Inferior parietal cortex (tissue), 1 donor: ENCODE measurements around the gene MRPL34.
A peak's percentile ranks its signal among the peaks of the same experiment; 100 is the strongest.
"Not testable (repeated sequence)": the region's sequence is repeated elsewhere in the genome, so short reads cannot be mapped to it uniquely, and the experiment has no call there.

Source experiments
- DNase-seq: peaks from one replicate; pipeline ENCODE4 v3.0.0-alpha.2; 2016; ENCODE audit errors: extremely low spot score

Gene MRPL34

GRCh38 chr19:17305517-17306284, at the start of gene MRPL34:
Gene MRPL34, plus strand, starts transcription at chr19:17305872. Its CDS starts 21 bp downstream, at chr19:17305893.
- DNase-seq, result peak; percentile 98

- DNase-seq, result no peak
Measured at GRCh38 chr19:17256130-17256529, 49.5 kb upstream of the MRPL34 start.

GRCh38 chr19:17259118-17259780, 46.4 kb upstream of the MRPL34 start:
- no peak for DNase-seq

GRCh38 chr19:17259934-17260333, 45.7 kb upstream of the MRPL34 start:
- no peak for DNase-seq

- peak; percentile 61 for DNase-seq
Measured at GRCh38 chr19:17260842-17261325, 44.8 kb upstream of the MRPL34 start.

GRCh38 chr19:17262557-17262956, 43.1 kb upstream of the MRPL34 start:
- DNase-seq, result no peak

GRCh38 chr19:17263712-17264640, 41.7 kb upstream of the MRPL34 start:
- DNase-seq, result no peak

GRCh38 chr19:17264641-17264979, 41.1 kb upstream of the MRPL34 start, which contains the start of gene USHBP1:
Gene USHBP1, minus strand, starts transcription at chr19:17264745. Its CDS starts 446 bp downstream, at chr19:17264299.
- no peak for DNase-seq

GRCh38 chr19:17266026-17266425, 39.6 kb upstream of the MRPL34 start:
- no peak for DNase-seq

GRCh38 chr19:17266589-17266974, 39.1 kb upstream of the MRPL34 start:
- no peak for DNase-seq

GRCh38 chr19:17266975-17267788, 38.5 kb upstream of the MRPL34 start, which contains the start of gene BABAM1:
Gene BABAM1, plus strand, starts transcription at chr19:17267443. Its CDS starts 1,364 bp downstream, at chr19:17268807.
- DNase-seq, result peak; percentile 99

GRCh38 chr19:17268754-17269153, 36.9 kb upstream of the MRPL34 start:
- no peak for DNase-seq

- not testable (repeated sequence) for DNase-seq
Measured at GRCh38 chr19:17274892-17275291, 30.8 kb upstream of the MRPL34 start.

GRCh38 chr19:17275441-17276175, 30.1 kb upstream of the MRPL34 start:
- DNase-seq, result no peak

GRCh38 chr19:17279436-17279835, 26.2 kb upstream of the MRPL34 start:
- no peak for DNase-seq

- no peak for DNase-seq
Measured at GRCh38 chr19:17281391-17282304, 24.0 kb upstream of the MRPL34 start, which contains the start of gene ANKLE1. Gene ANKLE1, plus strand, starts transcription at chr19:17281901. Its CDS starts 20 bp downstream, at chr19:17281921.

GRCh38 chr19:17282488-17283125, 23.1 kb upstream of the MRPL34 start:
- peak; percentile 66 for DNase-seq

- no peak for DNase-seq
Measured at GRCh38 chr19:17283504-17283996, 22.1 kb upstream of the MRPL34 start.
